Dedifferentiated amniotic fluid mesenchymal stem cell (primary cell): ENCODE results near the gene NFIX.

Experiments
- DNase-seq: peaks from one replicate; pipeline ENCODE4 v3.0.0-alpha.2; 2016; ENCODE audit errors: extremely low spot score

Gene NFIX

DNA sequence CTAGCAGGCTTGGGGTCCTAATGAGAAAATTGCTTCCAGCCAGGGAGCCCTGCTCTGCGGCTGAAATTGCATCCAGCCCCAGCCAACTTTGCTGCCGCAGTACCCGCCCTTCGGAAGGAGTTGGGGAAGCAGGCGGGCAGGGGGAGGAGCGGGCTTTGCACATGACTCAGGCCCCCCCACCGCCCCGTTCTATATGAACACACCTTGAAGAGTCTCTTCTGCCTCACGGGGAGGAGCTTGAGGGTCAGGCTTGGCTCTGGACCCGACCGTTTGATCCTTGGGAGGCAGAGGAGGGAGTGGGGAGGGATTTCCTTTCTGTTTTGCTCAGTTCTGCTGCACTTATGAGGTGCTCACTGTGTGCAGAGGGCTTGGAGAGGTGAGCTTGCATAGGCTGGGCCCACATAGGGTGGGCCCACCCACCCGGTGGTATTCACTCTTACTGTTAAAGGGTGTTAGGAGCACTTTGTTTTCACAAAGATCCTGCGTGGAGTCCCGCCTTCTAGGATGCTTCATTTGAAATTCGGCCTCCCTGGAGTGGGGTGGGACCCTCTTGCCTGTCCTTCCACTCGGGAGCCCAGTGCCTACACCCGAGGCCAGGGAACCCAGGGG lies 60.9 kb downstream of the NFIX start:
- peak; percentile 45 for DNase-seq

DNA sequence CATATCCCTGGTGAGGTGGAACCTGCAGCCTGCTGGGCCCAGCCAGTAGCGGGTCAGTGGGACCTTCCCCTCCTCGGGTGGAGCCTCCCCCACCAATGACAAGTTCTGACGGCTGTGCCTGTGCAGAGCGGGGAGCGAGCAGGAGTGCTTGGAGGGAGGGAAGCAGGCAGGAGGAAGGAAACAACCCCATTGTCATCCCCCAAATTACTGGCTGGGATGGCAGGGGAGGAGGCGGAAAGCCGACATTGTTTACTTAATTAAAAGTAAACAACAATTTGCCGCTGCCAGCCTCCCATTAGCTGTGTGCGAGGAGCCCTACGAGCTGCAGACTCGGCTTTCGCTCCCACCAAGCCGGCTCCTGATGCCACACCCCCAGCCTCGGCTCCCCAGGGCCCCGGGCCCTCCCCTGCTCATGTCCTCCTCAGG lies 61.9 kb downstream of the NFIX start:
- DNase-seq, result no peak

DNA sequence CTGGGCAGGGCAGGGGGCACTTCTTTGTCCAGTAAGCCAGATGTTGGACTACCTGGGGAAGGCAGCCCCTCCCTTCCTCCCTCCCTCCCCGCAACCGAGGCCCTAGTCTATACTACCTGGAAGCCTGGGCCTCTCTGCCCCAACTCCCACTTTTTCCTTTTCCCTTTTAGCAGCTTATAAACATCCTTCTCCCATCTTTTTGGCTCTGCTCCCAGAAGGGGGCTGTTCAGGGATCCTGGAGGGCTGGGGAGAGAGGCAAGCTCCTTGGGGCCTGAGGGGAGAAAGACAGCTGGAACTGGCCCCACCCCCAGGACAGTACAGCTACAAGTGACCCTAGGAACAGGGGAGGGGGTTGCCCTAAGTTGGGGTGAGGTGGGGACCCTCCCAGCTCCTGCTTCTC lies 62.5 kb downstream of the NFIX start:
- no peak for DNase-seq

DNA sequence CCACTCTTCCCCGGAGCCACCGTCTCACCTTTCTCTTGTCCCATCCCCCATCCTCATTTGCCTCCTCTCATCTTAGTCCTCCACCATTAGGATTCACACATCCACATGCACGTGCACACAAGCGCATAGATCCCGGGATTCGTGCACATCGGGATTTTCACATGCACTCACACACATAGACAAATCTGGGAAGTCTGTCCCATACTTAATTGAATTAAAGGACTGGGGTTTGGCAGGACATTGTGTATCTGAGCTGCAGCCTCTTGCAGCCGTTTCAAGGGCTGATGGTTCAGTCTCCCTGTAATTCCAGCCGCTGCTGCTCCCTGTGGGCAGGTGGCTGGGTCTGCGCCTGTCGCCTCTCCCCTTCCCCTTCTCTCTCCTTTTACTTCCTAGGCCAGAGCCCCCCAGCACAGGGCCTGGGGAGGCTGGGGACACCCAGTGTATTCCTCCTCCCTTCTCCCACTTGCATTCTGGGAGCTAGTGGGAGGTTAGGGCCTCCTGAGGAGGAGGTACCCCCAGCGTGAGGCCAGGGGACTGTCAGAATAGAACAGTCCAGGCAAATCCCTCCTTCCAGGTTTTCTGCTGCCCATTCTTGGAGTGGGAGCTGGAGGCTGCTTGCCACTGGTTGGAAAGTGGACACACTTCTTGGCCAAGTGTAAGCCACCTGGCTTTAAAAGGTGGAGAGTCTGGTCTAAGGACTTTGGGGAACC lies 63.8 kb downstream of the NFIX start:
- no peak for DNase-seq

DNA sequence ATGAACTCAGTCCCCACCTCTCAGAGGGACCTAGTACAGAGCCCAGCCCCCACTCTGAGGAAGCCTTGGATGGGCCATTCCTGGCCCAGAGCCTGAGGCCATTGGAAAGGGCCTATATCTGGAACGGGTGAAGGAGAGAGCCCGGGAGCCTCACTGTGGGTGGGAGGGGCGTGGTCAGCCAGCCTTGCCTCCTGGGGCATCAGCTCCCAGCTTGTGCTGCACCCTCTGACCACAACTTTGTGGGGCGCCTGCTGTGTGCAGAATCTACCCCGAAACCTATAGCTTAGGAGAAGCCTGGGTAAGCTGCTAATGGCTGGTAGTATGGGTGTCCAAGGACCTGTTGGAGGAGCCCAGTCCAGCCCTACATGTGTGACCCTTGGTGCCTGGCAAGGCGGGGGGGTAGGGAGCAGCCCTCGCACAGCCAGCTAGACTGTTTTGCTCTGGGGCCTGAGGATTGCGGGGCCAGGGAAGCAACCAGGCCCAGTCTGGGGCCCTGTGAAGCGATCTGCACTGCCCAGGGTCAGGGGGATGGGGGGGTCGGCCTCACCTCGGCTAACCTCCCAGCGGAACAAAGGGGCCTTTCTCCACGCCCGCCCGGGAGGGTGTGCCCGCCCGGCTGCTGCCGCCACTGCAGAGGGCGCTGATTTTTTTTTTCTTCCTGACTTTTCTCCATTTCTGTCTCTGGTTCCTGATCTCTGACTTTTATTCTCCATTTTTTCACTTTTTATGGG lies 65.1 kb downstream of the NFIX start:
- DNase-seq, result no peak

DNA sequence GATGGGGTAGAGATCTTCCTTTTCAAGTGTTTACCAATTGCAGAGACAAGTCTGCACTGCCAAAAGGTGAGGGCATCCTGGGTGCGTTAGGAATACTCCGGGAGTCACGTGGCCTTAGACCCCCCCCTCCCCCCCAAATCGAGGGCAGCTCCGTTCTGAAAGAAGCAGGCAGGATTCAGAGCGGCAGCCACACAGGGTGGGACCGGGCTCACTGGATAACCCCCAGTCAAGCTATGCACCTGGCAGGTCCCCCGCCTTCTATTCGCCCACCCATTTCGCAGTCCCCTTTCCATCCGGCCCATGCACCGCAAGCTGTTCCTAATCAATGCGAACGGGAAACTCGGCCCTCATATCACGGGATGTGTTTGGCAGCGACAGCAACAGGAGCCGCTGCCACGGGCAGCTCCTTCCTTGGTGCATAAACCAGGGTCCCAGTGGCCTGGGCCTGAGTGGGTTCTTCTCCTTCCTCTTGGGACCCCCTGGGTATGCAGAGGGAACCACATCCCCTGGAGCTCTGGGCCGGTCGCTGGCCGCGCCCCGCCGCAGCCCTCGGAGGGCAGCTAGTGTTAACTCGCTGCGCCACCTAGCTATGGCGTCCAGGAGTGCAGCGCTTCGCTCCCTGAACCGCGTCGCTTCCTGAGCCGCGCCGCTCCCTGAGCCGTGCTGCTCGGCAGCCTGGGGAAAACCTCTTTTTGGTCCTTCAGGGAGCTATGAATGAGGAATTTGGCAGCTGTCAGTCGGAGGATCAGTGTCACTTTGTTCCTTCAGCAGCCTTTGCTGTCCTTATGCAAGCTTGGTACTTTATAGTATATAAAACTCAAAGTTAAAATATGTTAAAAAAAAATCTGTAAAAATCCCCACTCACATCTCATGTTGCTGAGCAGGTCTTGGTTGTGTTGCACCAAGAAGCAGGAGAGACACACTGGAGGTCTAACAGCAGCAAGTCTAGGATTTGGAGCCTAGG lies 66.0 kb downstream of the NFIX start:
- DNase-seq, result peak; percentile 78

DNA sequence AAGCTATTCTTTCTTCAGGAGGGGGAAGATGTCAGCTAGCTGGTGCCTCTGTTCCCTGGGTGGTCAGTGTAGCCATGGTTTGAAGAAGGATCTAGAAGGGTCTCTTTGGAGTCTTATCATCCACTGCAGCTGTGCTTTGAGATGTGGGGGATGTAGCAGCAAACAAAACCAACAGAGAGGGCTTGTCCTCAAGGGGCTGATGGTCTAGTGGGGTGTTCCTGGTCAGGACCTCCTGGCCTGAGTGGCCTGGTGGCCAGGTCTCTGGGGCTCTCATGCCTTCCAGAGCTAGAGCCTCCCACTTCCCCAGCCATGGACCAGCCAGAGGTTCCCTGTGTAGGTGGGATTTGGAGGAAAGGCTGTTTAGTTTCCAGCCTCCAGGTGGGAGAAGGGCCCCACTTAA lies 67.0 kb downstream of the NFIX start:
- no peak for DNase-seq

DNA sequence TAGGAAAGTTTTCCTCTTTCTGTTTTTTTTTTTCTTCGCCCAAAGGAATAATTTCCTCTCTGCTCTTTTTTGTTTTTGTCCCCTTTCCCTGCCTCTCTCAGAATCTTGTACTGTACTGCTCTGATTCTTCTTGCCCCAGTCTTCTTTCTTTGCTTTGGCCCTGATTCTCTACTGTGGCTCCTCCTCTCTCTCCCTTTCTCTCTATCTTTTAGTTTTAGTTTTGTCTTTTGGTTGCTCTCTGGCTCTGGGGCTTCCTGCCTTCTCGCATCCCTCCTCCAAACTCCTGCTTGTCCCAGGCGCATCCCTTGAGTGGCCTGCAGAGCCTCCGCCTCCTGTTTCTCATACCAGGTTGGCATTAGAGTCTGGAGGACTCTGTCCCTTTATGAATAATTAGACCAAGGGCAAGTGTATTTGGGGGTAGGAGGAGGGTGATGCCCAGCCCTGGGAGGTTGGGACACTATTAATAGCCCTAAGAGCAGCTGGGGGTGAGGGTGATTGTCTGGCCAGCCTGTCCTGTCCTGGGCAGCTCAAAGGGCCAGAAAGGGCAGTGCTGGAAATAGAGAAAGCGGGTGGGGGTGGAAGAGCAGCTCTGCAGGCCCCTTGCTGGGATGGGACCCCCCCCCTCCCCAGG lies 68.3 kb downstream of the NFIX start:
- no peak for DNase-seq

DNA sequence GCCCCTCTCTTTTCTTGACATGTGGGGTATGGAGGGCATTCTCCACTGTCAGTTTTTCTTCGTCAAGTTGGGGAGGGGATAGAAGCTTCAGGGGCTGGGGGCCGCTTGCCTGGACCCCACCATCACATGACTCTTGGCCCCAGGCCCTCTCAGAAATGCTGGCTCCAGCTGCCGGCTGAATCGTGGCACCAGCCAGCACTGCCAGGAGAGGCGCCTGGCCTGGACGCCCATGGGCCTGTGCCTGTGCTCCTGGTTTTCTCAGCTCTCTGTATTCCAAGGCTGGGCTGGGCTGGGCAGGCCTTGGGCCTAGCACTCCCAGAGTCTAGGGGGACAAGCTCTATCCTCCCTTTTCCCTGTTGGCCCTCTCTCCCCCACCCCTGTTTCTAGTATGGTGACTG lies 68.8 kb downstream of the NFIX start:
- DNase-seq, result no peak

DNA sequence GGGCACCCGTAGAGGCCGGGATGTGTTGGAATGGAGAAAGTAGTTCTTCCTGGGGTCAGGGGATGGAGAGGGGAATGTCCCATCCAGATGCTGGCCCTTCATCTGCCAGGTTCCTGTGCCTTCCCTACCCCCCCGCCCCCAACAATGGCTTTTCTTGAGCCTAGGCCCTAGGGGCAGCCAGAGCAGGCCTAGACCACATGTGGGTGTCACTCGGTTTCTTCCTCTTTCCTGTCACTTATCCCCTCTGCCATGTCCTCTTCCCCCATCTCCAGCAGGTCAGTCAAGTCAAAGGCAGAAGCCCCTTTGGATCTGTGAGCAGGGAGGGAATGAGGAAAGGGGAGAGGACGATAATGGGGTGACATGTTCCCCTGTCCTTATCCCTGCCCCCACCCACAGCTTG lies 71.0 kb downstream of the NFIX start:
- no peak for DNase-seq

DNA sequence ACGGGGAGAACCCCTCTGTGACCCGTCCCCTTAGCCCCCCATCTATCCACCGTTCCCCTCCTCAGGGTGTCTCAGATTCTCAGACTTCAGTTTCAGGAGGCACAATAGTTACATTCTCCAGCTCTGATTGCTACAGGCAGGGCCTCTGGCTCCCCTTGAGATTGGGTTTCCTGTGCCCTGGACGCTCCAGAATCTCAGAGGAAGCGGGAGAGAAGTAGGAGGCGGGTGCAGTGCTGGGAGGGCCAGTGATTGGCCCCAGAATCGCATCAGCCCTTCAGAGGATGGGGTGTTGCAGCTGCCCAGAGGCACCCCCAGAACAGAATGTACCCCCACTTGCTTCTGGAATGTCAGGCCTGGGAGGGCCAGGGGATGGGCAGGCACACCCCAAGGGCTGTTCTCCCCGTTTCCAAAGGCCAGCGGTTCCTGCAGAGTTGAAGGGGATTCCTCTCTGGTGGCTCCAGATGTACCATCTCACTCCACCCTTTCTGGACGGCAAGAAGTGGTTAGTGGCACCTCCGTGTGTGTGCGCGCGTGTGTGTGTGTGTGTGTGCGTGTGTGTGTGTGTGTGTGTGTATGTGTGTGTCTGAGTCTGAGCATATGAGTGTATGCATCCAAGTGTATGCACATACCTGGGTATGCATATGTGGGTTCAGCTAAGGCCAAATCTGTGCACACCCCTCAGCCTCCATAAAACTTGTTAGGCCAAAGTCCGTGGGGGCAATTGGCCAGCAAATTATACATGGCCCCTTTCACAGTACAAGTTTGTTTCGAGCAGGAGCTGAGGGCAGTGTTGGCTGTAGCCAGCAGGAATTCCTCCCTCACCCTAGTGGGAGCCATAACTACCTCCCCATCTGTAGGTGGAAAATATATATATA lies 71.9 kb downstream of the NFIX start:
- no peak for DNase-seq

DNA sequence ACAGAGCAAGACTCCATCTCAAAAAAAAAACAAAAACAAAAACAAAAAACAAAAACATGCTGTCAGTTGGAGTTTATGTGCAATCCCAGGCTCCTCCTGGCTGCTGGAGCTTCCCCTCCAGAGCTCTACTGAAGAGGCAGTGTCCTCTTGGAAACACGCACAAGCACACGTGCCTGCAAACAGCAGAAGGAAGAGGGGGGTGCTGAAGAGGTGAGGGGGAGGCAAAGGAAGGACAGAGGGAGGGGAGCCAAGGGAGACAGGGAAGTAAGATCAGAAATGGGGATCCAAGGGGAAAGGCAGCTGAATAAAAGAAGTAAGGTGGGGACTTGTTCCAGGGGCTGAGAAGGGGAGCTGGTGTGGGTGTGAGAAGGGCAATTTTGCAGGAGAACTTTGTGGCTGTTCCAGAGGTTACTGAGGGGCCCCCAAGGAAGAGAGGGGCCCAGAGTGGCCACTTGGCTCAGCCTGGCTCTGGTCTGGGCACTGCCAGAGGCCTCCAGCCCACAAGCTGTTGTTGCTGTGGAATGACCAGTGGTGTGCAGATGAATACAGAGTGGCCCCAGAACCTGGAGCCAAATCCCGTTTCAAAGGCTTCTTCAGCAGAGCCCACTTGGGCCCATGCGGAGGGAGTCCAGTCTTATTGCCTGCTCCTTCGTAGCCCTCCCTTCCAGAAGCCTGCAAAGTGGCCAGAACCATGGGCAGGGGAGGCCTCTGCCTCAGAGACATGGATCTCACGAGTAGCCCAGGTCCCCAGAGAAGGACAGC lies 73.0 kb downstream of the NFIX start:
- DNase-seq, result no peak

DNA sequence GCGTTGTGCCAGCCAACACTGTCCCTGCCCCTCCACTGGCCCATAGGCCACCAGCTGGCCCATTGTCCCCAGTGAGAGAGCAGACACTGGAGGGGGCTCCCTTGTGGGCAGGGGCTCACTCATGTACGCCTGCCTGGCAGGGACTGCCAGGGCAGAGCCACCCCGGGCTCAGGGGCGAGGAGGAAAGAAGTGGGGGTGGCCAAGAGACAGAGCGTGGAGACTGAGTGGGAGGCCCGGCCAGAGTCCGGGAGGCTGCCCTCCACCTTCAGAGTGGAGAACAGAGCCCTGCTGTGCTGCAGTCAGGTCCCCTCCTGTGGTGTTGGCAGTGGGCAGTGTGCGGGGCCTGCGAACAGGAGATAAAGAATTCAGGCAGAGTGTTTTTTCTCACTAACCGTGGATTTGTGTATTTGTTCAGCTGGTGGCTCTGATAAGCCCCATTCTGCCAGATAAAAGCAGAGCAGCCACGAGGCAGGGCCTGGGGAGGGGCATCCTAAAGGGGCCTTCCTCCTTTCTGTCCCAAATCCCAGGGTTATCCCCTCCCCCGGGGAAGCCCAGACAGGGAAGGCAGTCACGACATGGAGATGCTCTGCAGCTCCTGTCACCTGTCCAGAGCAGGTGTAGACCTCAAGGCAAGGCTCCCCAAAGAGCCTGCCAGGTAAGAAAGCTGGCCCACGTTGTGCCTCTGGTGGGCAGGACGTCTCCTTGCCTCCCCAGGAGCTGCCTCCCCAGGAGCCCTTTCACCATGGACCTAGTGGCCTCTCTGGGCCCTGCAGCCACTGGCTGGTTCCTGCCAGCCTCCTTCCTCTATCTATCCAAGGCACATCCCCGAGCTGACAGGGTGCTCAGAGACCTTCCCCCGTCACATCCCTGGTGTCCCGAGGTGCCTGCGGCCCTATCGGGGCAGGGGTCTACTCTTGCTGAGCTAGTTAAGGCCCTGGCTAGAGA lies 74.4 kb downstream of the NFIX start:
- DNase-seq, result no peak

DNA sequence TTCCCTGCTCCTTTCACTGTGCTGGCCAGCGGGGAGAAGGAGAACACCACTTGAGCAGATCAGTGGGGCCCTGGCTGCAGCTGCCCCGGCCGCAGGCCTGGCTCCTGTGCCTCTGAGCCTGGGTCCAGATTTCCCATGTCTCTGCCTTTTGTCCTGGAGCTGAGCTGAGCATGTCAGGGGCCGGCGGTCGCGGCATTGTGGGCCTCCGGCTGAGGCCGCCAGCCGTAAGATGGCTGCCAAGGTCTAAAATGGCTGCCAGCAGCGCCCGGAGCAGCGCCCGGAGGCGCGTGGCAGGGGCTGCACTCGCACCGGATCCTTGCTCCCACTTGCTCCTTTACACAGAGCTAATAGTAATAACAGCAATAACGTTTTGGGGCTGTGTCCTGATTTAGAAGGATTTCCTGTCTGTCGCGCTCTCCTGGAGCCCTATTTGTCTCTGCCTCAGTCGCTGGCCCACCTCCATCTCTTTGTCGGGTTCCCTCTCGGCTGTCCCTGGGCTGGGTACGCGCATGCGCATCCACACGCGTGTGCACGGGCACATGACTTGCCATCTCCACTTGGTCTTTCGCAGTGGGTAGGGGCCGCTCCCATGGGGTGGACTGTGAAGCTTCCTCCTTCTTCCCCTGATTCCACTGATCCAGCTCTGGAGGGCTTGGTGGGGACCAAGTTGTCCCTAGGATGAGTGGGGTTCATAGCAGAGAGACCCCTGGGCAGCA lies 75.3 kb downstream of the NFIX start:
- no peak for DNase-seq

DNA sequence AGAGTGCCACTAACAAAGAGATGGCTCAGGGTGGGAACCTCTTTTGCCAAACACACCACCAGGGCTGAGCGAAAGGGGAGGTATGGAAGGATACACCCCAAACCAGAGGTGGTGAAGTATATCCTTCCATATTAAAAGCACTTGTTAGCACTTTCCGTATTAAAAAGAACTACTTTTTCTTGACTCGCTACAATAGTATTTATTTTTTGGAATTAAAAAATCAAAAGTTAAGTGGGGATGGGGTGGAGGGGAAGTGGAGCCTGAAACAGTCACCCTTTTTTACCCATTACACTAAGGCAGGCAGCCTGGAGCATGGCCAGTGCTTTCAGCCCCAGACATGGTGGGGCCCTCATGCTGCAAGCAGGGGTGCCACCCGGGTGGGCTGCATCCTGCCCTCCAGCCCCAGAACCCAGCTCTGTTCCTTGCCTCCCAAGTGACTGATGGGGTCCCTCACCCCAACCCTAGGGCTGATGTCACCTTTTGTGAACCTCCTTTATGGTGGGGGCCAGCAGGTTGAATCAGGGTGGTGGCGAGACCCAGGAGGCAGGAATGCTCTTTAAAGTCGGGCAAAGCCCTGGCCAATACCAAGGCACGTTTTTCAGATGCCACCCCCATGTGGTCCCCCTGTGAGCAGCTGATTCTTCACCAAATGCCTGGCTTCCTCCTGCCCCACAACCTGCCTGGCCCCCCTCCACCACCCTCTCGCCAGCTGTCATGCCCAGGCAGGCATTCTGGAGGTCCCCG lies 76.3 kb downstream of the NFIX start:
- no peak for DNase-seq

DNA sequence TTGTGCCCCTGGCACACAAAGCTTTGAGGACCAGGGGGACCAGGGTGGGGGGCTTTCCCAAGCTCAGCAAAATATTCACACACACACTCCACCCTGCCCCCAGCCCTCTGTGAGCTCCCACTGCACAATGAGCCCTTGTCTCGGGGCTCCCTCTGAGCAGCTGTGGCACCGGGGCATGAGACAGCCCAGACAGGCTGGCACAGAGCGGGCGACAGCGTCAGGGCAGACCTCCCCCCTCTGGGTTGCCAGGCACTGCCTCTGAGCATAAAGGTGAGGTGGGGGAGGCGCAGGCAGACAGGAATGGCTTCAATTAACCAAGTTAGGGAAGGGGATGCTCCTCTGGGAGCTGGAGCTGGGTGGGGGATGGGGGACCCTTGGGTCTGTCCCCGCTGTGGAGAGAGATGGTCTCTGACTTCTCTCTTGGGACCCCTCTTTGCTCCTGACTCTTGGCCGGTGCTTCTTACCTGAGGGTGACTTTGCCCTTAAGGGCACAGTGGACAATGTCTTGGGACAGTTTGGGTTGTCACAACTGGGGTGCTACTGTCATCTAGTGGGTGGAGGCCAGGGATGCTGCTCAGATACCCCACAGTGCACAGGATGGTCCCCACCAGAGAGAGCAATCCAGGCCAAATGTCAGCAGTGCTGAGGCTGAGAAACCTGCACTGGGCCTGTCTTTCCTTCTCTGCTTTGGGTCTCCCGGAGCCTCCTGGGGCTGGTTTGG lies 77.1 kb downstream of the NFIX start:
- no peak for DNase-seq

DNA sequence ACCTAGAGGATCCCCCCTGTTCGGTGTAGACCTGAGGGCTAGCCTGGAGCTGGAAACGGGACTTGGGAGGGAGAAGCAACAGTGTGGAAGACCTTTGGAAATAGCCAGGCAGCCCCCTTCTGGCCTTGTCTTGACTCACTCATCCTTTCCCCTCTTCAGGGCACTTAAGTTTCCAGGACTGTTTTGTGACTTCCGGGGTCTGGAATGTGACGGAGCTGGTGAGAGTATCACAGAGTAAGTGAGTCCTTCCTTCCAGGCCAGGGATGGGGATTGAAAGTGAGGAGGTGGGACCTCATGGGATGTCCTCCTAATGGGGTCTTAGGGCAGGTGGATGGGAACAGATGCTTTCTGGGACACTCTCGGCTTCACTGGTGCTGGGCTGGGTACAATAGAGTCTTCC lies 78.0 kb downstream of the NFIX start:
- DNase-seq, result no peak
